ENCODE results near the gene B4GALT1.

- TF ChIP-seq EZH2 (IDR thresholded peaks at IDR 0.05; ENCODE audit: insufficient read depth, poor library complexity, severe bottlenecking), result no peak
- no peak for TF ChIP-seq EZH2phosphoT487 (IDR thresholded peaks at IDR 0.05; ENCODE audit: insufficient read depth, low read depth)
Measured at GRCh38 chr9:33153666-33154065, 13.5 kb downstream of the B4GALT1 start.
